C4-2B (cell line): Measurements from ENCODE around the gene DTNA.
"Not testable (repeated sequence)": the region's sequence is repeated elsewhere in the genome, so short reads cannot be mapped to it uniquely, and the experiment has no call there.

ENCODE experiments used
- H3K27ac ChIP-seq: fragments of 450-650 bp; 2 replicates; pipeline ENCODE4 v1.5.1; 2017
- ZFX ChIP-seq: fragments of 450-650 bp; IDR thresholded peaks from 2 replicates; pipeline ENCODE4 v1.6.1; 2017
- TF ChIP-seq, protein P1 (sequence below): fragments of 450-650 bp; conservative IDR thresholded peaks from 2 replicates; pipeline ENCODE4 v1.5.1; 2017; ENCODE audit warnings: mild to moderate bottlenecking

The DTNA gene

DNA sequence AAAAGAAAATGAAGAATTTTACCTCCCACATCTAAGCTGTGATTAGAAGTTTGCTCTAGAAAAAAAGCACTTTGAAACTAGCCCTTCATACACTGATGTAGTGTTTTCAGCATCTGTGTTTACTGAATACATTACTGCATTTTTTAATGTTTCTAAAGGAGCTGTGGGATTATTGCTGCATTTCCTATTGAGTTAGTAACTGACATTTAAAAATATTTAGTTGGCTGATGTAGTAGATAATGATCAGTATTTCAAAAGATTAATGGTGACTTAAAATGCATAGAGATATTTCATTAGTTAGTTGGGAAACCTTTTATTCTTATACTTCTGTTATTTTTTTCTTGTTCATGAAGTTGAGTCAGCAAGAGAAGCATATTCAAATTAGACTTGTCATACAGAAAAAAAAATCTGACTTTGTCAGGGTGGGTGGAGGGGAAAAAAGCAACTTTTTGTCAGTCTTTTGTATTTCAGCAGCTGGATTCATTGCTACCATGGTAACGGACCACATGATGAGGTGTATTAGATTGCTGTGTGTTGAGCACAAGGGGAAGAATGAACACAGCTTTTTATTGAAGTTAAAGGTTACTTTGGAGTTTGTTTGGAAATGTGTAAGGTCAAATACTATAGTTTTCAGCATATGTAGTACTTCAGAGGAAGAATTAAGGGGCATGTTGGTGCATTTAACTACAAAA, at the start of gene DTNA:
DTNA (plus strand) TSS at position 549 of the 692 bp plus-strand sequence. CDS start 45,679 bp downstream, outside the sequence.
- TF ChIP-seq, protein P1, sequence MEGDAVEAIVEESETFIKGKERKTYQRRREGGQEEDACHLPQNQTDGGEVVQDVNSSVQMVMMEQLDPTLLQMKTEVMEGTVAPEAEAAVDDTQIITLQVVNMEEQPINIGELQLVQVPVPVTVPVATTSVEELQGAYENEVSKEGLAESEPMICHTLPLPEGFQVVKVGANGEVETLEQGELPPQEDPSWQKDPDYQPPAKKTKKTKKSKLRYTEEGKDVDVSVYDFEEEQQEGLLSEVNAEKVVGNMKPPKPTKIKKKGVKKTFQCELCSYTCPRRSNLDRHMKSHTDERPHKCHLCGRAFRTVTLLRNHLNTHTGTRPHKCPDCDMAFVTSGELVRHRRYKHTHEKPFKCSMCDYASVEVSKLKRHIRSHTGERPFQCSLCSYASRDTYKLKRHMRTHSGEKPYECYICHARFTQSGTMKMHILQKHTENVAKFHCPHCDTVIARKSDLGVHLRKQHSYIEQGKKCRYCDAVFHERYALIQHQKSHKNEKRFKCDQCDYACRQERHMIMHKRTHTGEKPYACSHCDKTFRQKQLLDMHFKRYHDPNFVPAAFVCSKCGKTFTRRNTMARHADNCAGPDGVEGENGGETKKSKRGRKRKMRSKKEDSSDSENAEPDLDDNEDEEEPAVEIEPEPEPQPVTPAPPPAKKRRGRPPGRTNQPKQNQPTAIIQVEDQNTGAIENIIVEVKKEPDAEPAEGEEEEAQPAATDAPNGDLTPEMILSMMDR: no peak
- no peak for TF ChIP-seq ZFX
- H3K27ac ChIP-seq: no peak within 1 kb of the TSS

DNA sequence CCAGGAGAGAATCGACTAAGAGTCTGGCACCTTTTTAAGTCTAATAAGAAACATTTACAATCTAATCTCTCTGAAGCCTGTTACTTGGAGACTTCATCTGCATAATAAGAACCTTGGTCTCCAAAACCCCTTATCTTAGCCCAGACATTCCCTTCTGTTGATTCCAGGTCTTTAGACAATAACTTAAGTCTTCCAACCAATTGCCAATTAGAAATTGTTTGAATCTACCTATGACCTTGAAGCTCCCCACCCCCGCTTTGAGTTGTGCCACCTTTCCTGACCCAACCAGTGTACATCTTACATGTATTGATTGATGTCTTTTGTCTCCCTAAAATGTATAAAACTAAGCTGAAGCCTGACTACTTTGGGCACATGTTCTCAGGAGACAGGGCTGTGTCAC, 49.5 kb upstream of the DTNA start:
- no peak overlapping the region for H3K27ac ChIP-seq
- TF ChIP-seq, protein P1: no peak
- TF ChIP-seq ZFX: no peak

DNA sequence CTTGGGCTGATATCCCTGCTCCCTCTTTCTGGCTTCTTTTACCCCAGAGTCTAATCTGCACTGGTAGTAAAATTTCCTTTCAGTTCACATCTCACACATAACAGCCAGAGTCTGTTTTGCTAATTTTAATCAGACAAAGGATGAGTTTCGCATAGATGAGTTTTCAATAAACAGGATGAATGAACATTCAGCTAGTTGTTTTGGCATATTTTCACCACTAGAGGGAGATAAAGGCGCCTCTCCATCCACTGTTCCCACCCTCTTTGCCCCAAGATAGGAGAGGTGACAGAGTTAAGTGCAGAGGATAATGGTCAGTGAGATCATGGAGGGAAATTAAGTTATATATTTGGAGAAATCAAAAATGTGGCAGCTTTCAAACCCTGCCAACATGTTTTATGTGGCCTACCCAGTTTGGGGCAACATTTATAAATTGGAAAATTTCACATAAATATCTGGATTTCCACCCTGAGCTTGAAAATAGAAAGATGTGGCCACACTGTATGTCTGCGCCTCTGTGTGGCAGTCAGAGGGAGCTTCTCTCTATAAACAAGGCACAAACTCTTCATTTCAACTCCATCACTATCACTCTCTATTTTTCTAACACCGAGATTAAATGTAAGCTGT, 48.5 kb upstream of the DTNA start:
- TF ChIP-seq, protein P1: peak; percentile 86
- no peak for TF ChIP-seq ZFX
- no peak overlapping the region for H3K27ac ChIP-seq

DNA sequence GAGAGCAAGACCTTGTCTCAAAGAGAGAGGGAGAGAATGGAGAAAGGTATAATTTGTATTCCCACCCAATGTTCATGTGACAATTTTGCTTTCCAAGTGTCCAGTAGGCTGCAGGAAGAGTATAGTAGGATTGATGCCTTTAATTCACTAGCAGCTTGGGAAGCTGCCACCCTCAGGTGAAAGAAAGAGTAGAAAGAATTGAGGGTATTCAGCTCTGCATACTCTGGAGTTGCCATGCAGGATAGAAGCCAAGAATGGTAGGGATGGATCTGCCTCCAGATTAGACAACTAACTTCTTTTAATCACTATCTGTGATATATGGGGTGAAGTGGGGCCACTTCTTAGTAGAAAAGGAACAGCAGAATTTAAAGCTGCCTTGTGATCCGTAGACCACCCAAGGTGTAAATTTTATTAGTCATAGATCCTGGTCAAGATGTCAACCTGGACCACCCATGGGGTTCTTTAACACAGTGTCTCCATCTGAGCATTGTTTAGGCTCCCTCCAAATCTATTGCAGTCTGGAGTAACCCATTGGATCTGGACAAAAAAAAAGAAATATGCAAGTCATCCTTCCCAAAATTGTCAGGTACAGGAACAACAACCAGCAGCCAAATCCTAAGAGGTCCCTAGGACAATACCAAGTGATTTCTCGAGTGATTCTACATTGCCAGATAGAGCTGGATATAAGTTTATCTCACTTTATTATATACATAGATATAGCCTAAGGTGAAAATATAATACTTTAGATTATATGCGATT, 33.1 kb upstream of the DTNA start:
- TF ChIP-seq ZFX: no peak
- H3K27ac ChIP-seq: no peak overlapping the region

DNA sequence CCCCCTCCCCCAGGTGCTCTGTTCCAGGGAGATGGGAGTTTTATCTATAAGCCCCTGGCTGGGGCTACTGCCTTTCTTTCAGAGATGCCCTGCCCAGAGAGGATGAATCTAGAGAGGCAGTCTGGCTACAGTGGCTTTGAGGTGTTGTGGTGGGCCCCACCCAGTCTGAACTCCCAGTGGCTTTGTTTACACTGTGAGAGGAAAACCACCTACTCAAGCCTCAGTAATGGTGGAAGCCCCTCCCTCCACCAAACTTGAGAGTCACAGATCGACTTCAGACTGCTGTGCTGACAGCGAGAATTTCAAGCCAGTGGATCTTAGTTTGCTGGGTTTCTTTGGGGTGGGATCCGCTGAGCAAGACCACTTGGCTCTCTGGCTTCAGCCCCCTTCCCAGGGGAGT, 20.3 kb upstream of the DTNA start:
- not testable (repeated sequence) for H3K27ac ChIP-seq

DNA sequence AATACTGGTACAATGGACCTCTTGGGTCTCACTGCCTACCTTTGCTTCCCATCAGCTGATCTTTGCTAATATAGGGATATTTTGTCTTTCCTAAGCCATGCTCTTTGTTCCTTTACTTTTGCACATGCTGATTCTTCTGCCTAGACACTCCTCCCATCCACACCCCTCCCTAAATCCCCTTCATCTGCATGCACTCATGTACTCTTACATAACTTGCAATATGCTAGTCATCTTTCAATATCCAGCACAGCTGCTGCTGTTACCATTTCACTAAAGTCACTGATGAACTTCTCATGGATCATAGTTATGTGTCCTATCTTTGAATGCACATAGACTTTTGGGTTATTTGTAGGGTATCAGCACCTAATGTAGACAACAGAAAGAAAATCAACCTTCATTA, 18.5 kb upstream of the DTNA start:
- no peak overlapping the region for H3K27ac ChIP-seq
- TF ChIP-seq, protein P1: no peak
- no peak for TF ChIP-seq ZFX

DNA sequence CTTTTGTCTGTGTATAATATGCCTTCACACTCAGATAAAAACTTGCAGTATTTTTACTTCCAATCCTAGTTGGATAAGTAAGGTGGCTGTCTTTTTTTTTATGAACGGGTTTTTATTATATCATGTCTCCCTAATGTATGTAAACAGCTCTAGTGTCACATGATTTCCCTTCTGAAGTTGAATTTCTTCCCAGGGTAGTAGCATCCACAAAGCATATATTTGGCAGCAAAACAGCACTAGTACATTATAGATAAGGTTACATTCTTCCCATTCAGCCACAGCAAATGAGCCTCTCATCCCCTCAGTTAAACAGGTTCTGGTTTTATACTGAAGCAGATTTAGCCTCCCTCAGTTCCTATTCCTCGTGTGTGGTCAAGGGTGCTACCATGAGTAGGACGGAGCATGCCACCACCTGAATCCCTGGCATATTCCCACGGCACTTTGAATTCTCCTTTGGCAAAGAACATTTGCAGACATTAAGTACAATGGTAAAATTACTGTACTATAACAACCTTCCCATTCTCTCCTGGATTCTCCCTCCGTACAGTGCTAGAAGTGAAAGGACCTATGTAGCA, 15.4 kb upstream of the DTNA start:
- no peak overlapping the region for H3K27ac ChIP-seq
- no peak for TF ChIP-seq ZFX
- TF ChIP-seq, protein P1: no peak

DNA sequence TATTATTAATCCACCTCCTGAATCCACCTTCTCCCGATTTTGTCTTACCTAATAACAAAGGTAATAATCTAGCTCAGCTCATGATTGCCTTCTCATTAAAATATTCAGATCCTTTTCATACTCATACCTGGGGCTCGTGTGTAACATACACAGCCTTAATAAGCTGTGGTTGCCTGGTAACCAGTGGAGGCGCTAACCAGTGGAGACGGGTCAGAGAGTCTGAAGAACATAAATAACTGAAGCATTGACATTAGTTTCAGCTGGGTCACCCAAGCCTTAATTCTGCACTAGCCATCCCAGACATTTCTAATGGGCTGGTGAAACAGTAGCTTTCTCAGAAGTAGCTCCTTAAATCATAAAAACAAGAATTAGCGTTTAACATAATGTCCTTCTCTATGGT, 14.8 kb upstream of the DTNA start:
- no peak overlapping the region for H3K27ac ChIP-seq
- TF ChIP-seq, protein P1: no peak
- no peak for TF ChIP-seq ZFX
